NCI-H774 (cell line): ENCODE measurements around the gene WIZ.
"Not testable (repeated sequence)": the region's sequence is repeated elsewhere in the genome, so short reads cannot be mapped to it uniquely, and the experiment has no call there.

Experiments used
- DNase-seq: peaks from one replicate; lab custom pipeline; 2025; lab: John Stamatoyannopoulos, UW

The WIZ gene

GRCh38 chr19:15449620-15450527 lies at the start of gene WIZ:
WIZ (minus strand) TSS chr19:15449956; CDS start chr19:15448307, 1,649 bp downstream.
- DNase-seq = peak; percentile 66

- no peak for DNase-seq
Observed at GRCh38 chr19:15498910-15499309, 49.2 kb upstream of the WIZ start.

- DNase-seq = no peak
Observed at GRCh38 chr19:15498156-15498858, 48.6 kb upstream of the WIZ start.

- DNase-seq = no peak
Observed at GRCh38 chr19:15495151-15495550, 45.4 kb upstream of the WIZ start.

GRCh38 chr19:15488489-15489226 lies 38.9 kb upstream of the WIZ start:
- no peak for DNase-seq

- DNase-seq = no peak
Observed at GRCh38 chr19:15487038-15487437, 37.3 kb upstream of the WIZ start.

GRCh38 chr19:15485768-15486167 lies 36.0 kb upstream of the WIZ start:
- DNase-seq = not testable (repeated sequence)

GRCh38 chr19:15480996-15481395 lies 31.2 kb upstream of the WIZ start:
- DNase-seq = not testable (repeated sequence)

GRCh38 chr19:15479391-15480345 lies 29.9 kb upstream of the WIZ start, which contains the start of gene PGLYRP2:
PGLYRP2 (minus strand) TSS chr19:15479501; CDS start chr19:15479371, 130 bp downstream.
- no peak for DNase-seq

GRCh38 chr19:15476325-15476724 lies 26.6 kb upstream of the WIZ start:
- DNase-seq = no peak

- DNase-seq = no peak
Observed at GRCh38 chr19:15475611-15476010, 25.9 kb upstream of the WIZ start.

- no peak for DNase-seq
Observed at GRCh38 chr19:15475169-15475568, 25.4 kb upstream of the WIZ start.

GRCh38 chr19:15473821-15474220 lies 24.1 kb upstream of the WIZ start:
- DNase-seq = not testable (repeated sequence)

GRCh38 chr19:15471639-15472101 lies 21.9 kb upstream of the WIZ start:
- DNase-seq = no peak

GRCh38 chr19:15469513-15470297 lies 19.9 kb upstream of the WIZ start:
- no peak for DNase-seq

GRCh38 chr19:15468675-15469512 lies 19.1 kb upstream of the WIZ start:
- no peak for DNase-seq

- no peak for DNase-seq
Observed at GRCh38 chr19:15467734-15468214, 18.0 kb upstream of the WIZ start.

GRCh38 chr19:15466851-15467733 lies 17.3 kb upstream of the WIZ start:
- DNase-seq = no peak
